BJ (cell line): ENCODE results near the gene DNAH8. TPM values are rescaled to one million over a fixed set of nuclear protein-coding genes. Genes with fewer than 3 reads are reported as not detected.

Source experiments
- CTCF ChIA-PET: fragments of 350-600 bp; formaldehyde crosslinking; extraction: SDS; loops from one replicate; lab custom pipeline; 2021; ENCODE audit warnings: antibody characterized with exemption, inconsistent platforms; lab: Yijun Ruan, JAX
- POLR2A ChIA-PET: fragments of 300-600 bp; sonication (Branson Sonifier 250); formaldehyde crosslinking; extraction: SDS; loops from one replicate; lab custom pipeline; 2021; ENCODE audit warnings: antibody characterized with exemption; lab: Charles Lee
- DNase-seq: peaks from one replicate; pipeline ENCODE4 v3.0.0-alpha.2; 2011; ENCODE audit warnings: low read depth
- H3K27me3 ChIP-seq: 2 replicates; pipeline ENCODE4 v1.6.0; 2011; ENCODE audit warnings: low read length; ENCODE audit not compliant: control insufficient read depth, insufficient read depth
- H3K36me3 ChIP-seq: 2 replicates; pipeline ENCODE4 v1.5.1; 2011; ENCODE audit warnings: low read length; ENCODE audit not compliant: control insufficient read depth, insufficient read depth
- H3K4me3 ChIP-seq: 2 replicates; pipeline ENCODE4 v1.5.1; 2011; ENCODE audit warnings: low read depth, mild to moderate bottlenecking, control low read depth, low read length
- CTCF ChIP-seq: IDR thresholded peaks from 2 replicates; pipeline ENCODE4 v1.5.1; 2011; ENCODE audit warnings: low read depth, mild to moderate bottlenecking, control low read depth, inconsistent platforms, low read length, moderate library complexity; ENCODE audit not compliant: insufficient read depth
- polyA plus RNA-seq: library from polyadenylated mRNA; depleted of rRNA; stranded (reverse); fragments of >200 nt; gene quantifications from 2 replicates; pipeline ENCODE4 v1.2.3, GENCODE V29; 2011

Gene DNAH8
- polyA plus RNA-seq, 1 experiment: not detected

GRCh38 chr6:38852215-38852614 lies 137.1 kb downstream of the DNAH8 start:
- Histone ChIP-seq H3K36me3 (no peaks in the 10 kb centered on the region), H3K27me3 (no peaks in the 10 kb centered on the region), H3K4me3 (no peak overlapping the region)
- POLR2A ChIA-PET: no interaction called here
- CTCF ChIA-PET: no interaction called here
- no peak for TF ChIP-seq CTCF
- no peak for DNase-seq

DNA sequence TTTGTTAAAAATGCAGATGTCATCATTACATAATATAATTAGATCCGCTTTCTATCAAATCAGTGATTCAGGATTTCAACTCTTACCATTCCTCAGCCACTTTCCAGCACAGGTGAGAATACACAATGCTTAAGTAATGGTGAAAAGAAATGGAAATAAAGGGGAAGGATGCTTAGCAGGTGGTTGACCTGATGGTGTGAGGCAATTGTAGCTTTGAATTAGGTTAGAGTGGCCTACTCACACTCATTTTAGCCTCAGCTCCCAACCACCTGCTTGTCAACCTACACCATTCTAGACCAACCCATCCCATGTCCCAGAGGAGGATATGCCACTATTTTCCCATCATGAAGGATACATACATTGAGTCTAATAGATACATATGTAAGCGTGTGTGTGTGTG lies 138.1 kb downstream of the DNAH8 start:
- Histone ChIP-seq H3K27me3 (no peaks in the 10 kb centered on the region), H3K36me3 (no peaks in the 10 kb centered on the region), H3K4me3 (no peak overlapping the region)
- TF ChIP-seq CTCF: no peak
- no peak for DNase-seq
- POLR2A ChIA-PET: no interaction called here
- CTCF ChIA-PET: interaction anchor here (1.6 kb wide), 1 partner anchor 19 kb away, joined by 5 read pairs; no protein-coding TSS in a partner anchor

DNA sequence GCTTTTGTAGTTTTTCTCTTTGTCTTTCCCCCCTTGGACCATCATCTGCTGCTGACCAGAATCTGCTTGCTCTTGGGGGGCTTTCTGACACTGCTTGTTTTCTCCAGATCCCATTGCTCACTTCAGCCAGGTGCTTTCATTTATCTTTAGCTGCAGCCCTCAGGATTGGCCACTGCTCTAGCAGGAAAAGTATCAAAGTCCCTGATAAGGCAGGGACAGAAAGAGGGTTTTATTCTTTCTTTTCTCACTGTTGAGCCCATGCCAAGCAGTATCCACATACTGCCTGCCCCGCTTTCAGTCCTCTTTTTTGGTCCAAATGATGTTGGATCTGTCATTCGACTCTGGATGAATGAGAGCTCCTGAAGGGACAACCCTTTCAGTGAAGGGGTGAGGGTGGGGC lies 141.4 kb downstream of the DNAH8 start:
- CTCF ChIA-PET: no interaction called here
- no peak for DNase-seq
- POLR2A ChIA-PET: interaction anchor here (0.6 kb wide), 1 partner anchor 12 kb away, joined by 3 read pairs; no protein-coding TSS in a partner anchor
- Histone ChIP-seq H3K36me3 (no peaks in the 10 kb centered on the region), H3K4me3 (no peak overlapping the region), H3K27me3 (no peaks in the 10 kb centered on the region)
- TF ChIP-seq CTCF: no peak

DNA sequence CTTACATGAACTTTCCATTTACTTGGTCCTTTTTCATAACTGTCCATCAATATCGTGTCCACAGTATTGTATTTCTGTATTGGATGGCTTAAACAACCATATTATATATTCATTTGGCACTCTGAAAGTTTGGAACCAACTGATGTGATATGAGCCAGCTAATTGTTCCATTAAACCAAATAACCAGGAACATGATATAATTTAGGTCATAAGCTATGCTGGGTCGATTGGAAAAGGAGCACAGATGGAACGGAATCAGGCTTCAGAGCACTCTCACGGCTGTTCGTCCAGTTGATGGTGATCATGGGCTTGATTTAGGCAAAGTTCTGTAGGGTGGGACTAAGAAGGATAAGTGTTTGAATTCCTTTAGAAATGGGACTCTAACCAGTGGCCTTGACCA lies 142.7 kb downstream of the DNAH8 start:
- H3K27me3 ChIP-seq: no peaks in the 10 kb centered on the region
- ChIA-PET POLR2A (no interaction called here), CTCF (no interaction called here)
- no peak for DNase-seq
- TF ChIP-seq CTCF: no peak
- no peak overlapping the region for H3K4me3 ChIP-seq
- H3K36me3 ChIP-seq: no peaks in the 10 kb centered on the region

DNA sequence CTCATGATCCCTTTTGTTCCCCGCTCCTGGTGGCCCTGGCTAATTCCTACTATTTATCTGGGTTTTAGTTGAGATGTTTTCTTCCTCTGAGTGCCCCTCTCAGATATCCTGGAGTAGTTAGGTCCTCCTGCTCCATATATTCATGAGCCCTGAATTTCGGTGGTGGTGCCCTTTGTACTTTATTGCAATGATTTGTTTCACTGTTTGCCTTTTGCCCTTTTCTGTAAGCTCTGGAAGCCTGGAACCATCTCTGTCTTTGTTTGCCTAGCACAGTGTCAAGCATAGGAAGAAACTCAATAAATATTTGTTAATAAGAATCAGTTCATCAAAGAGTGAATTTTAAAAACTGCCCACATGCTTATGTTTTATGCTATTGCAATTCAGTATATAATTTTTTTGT lies 144.9 kb downstream of the DNAH8 start:
- no peak for DNase-seq
- ChIA-PET POLR2A (no interaction called here), CTCF (interaction anchor here (1.1 kb wide), 1 partner anchor 13 kb away, joined by 3 read pairs; no protein-coding TSS in a partner anchor)
- TF ChIP-seq CTCF: no peak
- Histone ChIP-seq H3K36me3 (no peaks in the 10 kb centered on the region), H3K4me3 (no peak overlapping the region), H3K27me3 (no peaks in the 10 kb centered on the region)
